Measurements from ENCODE around the gene ELL3.
"Not testable (repeated sequence)": the region's sequence is repeated elsewhere in the genome, so short reads cannot be mapped to it uniquely, and the experiment has no call there.

Gene ELL3

DNA sequence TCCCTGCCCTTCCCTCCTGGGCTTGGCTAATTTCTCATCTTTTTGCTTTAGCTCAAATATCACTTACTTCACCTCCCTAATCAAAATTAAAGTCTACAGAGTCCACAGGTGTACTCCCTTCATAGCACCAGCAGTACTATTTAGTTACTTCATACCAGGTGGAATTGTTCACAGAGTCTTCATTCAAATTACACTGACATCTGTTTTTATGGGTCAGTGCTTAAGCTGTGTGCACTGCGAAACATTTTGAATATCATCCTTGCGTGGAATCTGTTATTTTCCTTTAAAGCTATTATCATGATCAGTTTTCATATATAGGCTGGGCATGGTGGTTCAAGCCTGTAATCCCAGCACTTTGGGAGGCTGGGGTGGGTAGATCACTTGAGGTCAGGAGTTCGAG lies 12.6 kb upstream of the ELL3 start:
- no peak for DNase-seq

GRCh38 chr15:43779016-43779415 lies 2.2 kb upstream of the ELL3 start:
- DNase-seq, result no peak

DNA sequence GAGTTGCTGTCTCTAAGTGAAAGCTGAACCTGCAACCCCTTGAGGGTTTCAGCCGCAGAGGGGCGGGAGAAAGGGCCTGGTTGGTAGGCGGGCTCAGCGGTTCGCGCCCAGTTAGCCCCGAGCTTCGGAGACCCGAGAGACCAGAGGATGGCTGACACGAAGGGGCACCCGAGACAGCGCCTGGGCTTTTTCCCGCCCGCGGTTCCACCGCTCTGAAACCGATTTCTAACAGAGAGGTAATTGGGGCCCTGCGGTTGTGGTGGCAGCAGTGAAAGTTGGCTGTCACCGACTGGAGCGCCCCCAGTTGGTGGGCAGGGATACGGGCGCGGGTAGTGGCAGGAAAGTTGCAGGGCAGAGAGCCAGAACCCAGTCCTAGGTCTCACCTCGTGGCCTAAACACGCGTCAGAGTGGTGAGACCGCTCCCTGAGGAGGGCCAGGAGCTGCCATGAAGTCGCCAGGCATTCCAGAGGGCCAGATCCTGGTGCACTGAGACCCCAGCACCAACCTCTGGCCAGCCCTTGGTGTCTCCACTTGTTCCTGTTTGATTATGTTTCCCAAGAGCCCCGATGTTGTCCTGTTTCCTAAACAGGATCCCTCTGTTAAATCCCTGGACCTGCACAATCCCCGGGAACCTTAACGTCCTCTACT lies 625 bp upstream of the ELL3 start:
- DNase-seq, result peak; percentile 74

GRCh38 chr15:43776101-43776717 lies 557 bp downstream of the ELL3 start:
- DNase-seq, result no peak

DNA sequence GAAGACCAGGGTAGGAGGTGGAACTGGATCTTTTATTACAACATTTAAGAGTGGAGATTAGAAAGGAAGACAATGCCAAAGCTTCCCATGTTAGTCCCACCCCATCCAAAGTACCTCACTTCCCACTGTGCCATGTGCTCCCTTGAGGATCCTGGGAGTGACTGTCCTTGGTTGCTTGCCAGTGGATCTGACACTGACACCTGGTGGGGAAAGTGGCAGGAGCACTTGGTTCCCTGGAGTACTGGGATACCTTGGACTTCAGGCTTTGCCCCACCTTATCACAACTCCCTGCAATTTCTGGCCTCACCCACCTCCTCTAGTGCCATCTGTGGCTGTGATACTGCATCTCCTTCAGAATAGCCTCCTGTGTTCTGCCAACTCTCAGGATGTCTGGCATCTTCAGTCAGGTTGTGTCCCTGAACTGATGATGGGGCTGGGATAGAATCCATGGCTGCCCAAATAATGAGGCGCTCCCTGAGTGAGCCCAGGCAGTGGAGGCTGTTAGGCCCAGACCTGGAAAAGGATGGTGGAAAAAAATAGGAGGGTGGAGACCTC lies 1.3 kb downstream of the ELL3 start:
- no peak for DNase-seq

- no peak for DNase-seq
Observed at GRCh38 chr15:43774062-43774461, 2.7 kb downstream of the ELL3 start.

GRCh38 chr15:43772624-43773023 lies 4.1 kb downstream of the ELL3 start:
- DNase-seq, result no peak

DNA sequence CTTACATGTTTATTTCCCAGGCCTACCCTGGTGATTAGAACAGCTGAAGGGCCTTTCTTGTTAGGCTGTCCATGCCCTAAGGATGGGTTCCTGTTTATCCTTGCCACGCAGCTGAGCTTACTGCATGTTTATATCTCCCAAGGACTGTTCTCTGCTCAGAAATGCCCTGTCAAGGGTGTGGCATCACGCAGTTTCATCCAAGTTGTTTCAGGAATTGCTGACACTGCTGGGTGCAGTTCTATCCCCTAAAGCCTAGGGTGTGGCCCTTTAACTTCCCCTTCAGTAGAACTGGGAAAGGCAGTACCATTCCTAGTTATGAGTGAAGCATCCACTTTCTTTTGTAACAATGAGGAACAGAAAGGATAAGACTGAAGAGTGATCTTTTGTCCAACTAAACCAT lies 5.0 kb downstream of the ELL3 start:
- no peak for DNase-seq

GRCh38 chr15:43769584-43770228 lies 7.1 kb downstream of the ELL3 start:
- DNase-seq, result peak; percentile 31

DNA sequence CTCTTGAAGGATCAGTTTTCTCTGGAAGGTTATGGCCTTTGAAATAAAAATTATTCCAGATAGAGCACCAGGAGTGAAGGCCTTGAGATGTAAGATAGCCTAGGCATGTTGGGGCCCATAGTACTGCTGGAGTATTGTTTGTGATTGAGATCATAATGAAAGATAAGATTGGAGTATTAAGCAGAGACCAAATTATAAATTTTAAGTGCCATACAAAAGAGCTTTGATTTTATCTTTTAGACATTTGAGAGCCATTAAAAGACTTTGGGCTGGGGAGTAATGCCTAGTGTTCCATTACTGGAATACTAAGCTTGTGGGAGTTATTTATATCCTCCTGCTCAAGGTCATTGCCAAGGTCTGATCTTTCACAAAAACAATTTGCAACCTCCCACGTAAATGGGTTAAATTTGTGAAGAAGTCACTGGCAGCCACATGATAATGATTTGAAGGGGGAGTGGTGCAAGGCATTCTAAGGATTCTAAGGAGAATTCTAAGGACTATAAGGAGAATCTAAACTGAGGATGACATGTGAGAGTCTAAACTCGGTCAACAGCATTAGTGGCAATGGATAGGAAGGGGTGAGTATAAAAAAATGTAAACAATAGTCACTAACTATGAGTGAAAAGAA lies 12.8 kb downstream of the ELL3 start:
- DNase-seq, result no peak

GRCh38 chr15:43762824-43763223 lies 13.9 kb downstream of the ELL3 start:
- no peak for DNase-seq

- DNase-seq, result no peak
Observed at GRCh38 chr15:43751885-43752284, 24.9 kb downstream of the ELL3 start.

DNA sequence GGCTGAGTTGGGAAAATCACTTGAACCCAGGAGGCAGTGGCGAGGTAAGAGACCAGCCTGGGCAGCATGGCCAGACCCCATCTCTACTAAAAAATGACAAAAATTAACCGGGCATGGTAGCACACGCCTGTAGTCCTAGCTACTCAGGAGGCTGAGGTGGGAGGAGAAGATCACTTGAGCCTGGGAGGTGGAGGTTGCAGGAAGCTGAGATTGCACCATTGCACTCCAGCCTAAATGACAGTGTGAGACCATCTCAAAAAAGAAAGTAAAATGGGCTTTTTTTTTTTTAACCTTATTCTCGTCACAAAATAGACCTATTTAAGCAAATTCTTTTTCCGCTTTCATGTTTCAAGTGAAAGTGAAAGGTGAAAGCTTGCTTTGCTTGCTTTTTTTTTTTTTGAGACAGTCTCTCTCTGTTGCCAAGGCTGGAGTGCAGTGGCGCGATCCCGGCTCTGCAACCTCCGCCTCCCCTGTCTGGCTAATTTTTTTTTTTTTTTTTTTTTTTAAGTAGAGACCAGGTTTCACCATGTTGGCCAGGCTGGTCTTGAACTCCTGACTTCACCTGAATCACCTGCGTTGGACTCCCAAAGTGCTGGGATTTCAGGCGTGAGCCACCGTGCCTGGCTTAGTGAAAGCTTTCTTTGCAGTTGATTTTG lies 26.9 kb downstream of the ELL3 start:
- DNase-seq, result no peak

GRCh38 chr15:43748376-43748775 lies 28.4 kb downstream of the ELL3 start:
- DNase-seq, result no peak

GRCh38 chr15:43746903-43747309 lies 29.9 kb downstream of the ELL3 start:
- DNase-seq, result peak; percentile 15

- peak; percentile 72 for DNase-seq
Observed at GRCh38 chr15:43746245-43746902, 30.4 kb downstream of the ELL3 start, which contains the start of gene PDIA3. Gene PDIA3 (plus strand): TSS chr15:43746438. CDS start chr15:43746540, 102 bp downstream.

DNA sequence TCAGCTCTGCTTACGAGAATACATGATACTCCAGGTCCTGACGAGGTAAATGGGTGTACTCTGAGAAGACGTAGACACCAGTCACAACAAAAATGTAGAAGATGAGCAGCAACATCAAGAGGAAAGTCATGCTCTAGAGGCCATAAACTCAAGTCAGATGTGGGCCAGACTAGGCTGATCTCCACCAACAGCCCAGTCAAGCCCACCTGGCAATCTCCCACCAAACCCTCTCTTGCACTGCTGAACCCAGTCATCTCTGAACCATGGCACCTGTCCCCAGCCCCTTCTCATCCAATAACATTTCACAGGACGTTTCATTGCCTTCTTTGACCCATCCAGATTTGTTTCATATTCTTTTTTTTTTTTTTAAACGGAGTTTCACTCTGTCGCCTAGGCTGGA lies 41.4 kb downstream of the ELL3 start:
- no peak for DNase-seq

DNA sequence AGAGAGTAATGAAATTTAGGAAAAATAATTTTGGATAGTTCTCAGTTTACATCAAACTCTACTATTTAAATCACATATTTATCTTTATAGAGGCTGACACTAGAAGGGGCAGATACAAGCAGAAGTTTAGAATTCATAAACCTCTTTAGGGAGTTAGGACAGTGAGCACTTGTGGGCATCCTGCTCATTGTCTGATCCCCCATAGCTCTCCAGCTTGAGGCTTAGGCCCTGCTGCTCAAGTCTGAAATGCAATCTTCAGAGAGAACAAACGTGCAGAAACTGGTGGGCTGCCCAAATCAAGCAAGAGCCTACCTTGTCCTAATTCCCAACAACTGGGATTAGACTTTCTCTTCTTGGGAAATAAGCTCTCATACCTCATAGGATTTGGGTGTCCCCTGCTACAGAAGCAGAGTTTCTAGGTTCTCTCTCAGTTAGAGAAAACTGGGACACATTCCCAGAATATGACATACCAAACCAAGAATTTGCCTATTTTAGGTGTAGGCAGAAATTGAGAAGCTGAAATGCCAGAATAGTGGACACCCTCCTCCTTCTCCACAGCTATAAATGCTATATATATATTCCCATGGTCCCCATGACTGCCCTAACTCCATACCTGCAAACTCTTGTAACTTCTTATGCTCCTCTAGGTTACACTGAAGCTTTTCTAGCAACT lies 48.6 kb downstream of the ELL3 start:
- DNase-seq, result not testable (repeated sequence)

DNA sequence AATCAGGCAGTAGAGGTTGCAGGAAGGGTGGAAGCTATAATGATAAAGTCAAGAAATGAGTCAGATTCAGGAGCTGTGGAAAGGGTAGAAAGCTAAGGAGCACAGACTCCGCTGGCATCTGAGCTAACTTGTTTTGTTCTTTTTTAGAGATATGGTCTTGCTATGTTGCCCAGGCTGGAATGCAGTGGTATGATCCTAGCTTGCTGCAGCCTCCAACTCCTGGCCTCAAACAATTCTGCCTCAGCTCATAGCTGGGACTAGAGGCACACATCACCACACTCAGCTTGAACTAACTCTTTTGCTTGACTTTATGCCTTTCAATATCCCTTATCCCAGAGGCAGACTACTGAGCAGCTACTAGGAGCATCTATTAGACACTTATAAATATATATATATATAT lies 50.5 kb downstream of the ELL3 start:
- DNase-seq, result not testable (repeated sequence)

- DNase-seq, result no peak
Observed at GRCh38 chr15:43723151-43723550, 53.6 kb downstream of the ELL3 start.
